Neuronal stem cell (in vitro differentiated cells): ENCODE results near the gene ZDHHC24.

Experiments
- DNase-seq: peaks from one replicate; pipeline ENCODE4 v3.0.0-alpha.2; 2013; ENCODE audit warnings: low spot score
- H2AFZ ChIP-seq: one replicate; pipeline ENCODE4 v1.6.1; 2013; ENCODE audit warnings: mild to moderate bottlenecking, low read length, inconsistent platforms
- H2AK5ac ChIP-seq: 2 replicates; pipeline ENCODE4 v1.6.1; 2013; ENCODE audit warnings: low read depth, mild to moderate bottlenecking, inconsistent platforms, low read length, moderate library complexity, mixed read lengths
- H2BK120ac ChIP-seq: 2 replicates; pipeline ENCODE4 v1.6.1; 2013; ENCODE audit warnings: low read depth, mild to moderate bottlenecking, inconsistent platforms, low read length, moderate library complexity, mixed read lengths
- H2BK12ac ChIP-seq: one replicate; pipeline ENCODE4 v1.6.1; 2013; ENCODE audit warnings: low read length, inconsistent platforms
- H2BK15ac ChIP-seq: 2 replicates; pipeline ENCODE4 v1.6.1; 2013; ENCODE audit warnings: mild to moderate bottlenecking, low read length, inconsistent platforms, mixed read lengths
- H2BK5ac ChIP-seq: one replicate; pipeline ENCODE4 v1.6.1; 2013; ENCODE audit warnings: inconsistent platforms, mild to moderate bottlenecking, low read length, moderate library complexity
- H3K14ac ChIP-seq: one replicate; pipeline ENCODE4 v1.6.1; 2013; ENCODE audit warnings: low read length, inconsistent platforms
- H3K18ac ChIP-seq: 2 replicates; pipeline ENCODE4 v1.6.1; 2013; ENCODE audit warnings: low read length, inconsistent platforms
- H3K23ac ChIP-seq: 2 replicates; pipeline ENCODE4 v1.6.1; 2013; ENCODE audit warnings: low read depth, mild to moderate bottlenecking, mixed read lengths, low read length, inconsistent platforms; ENCODE audit not compliant: poor library complexity
- H3K27ac ChIP-seq: replicated peaks from 3 replicates; pipeline ENCODE4 v1.5.1; 2013; ENCODE audit warnings: low read length, inconsistent platforms
- H3K27me3 ChIP-seq, 3 experiments: 2 replicates each; pipeline ENCODE4 v1.6.1; 2013; ENCODE audit warnings: low read length in 3 of 3, mild to moderate bottlenecking in 2 of 3, inconsistent platforms in 1 of 3, low read depth in 1 of 3, mixed read lengths in 1 of 3, moderate library complexity in 1 of 3; ENCODE audit not compliant: control insufficient read depth in 3 of 3, insufficient read depth in 3 of 3
- H3K36me3 ChIP-seq, 2 donors: replicated peaks in 1 of 2; 2 replicates each; pipeline ENCODE4 v1.6.1; 2013; ENCODE audit warnings: low read length in 2 of 2; ENCODE audit not compliant: control insufficient read depth in 2 of 2, insufficient read depth in 2 of 2
- H3K4ac ChIP-seq: 2 replicates; pipeline ENCODE4 v1.6.1; 2013; ENCODE audit warnings: inconsistent platforms, mild to moderate bottlenecking, low read length, moderate library complexity
- H3K4me1 ChIP-seq, 2 donors: 1 replicate in 1 of 2; 2 replicates in 1 of 2; pipeline ENCODE4 v1.6.1; 2013; ENCODE audit warnings: low read length in 2 of 2, low read depth in 1 of 2; ENCODE audit not compliant: control insufficient read depth in 2 of 2, insufficient read depth in 1 of 2
- H3K4me2 ChIP-seq: one replicate; pipeline ENCODE4 v1.6.1; 2013; ENCODE audit warnings: mild to moderate bottlenecking, low read length, inconsistent platforms; ENCODE audit not compliant: insufficient read depth, poor library complexity, severe bottlenecking
- H3K4me3 ChIP-seq, 2 donors: 2 replicates each; pipeline ENCODE4 v1.5.1; 2013; ENCODE audit warnings: low read length in 2 of 2, mild to moderate bottlenecking in 2 of 2, inconsistent platforms in 1 of 2, moderate library complexity in 1 of 2
- H3K79me1 ChIP-seq: one replicate; pipeline ENCODE4 v1.6.1; 2013; ENCODE audit warnings: low read depth, mild to moderate bottlenecking, inconsistent platforms, low read length, moderate library complexity
- H3K9ac ChIP-seq: one replicate; pipeline ENCODE4 v1.6.1; 2013; ENCODE audit warnings: mild to moderate bottlenecking, low read depth, low read length, inconsistent platforms; ENCODE audit not compliant: poor library complexity
- H3K9me3 ChIP-seq, 2 donors: replicated peaks in 1 of 2; 2 replicates each; pipeline versions ENCODE3 to v1.6.1; 2013; ENCODE audit warnings: low read length in 2 of 2, mild to moderate bottlenecking in 2 of 2, inconsistent platforms in 1 of 2, low read depth in 1 of 2, mixed read lengths in 1 of 2, moderate library complexity in 1 of 2; ENCODE audit not compliant: control insufficient read depth in 2 of 2, insufficient read depth in 1 of 2
- H4K8ac ChIP-seq: one replicate; pipeline ENCODE4 v1.6.1; 2013; ENCODE audit warnings: low read depth, mild to moderate bottlenecking, inconsistent platforms, low read length, moderate library complexity
- H4K91ac ChIP-seq: one replicate; pipeline ENCODE4 v1.6.1; 2013; ENCODE audit warnings: low read length, low read depth, mild to moderate bottlenecking, inconsistent platforms; ENCODE audit not compliant: poor library complexity
- WGBS, 2 donors: extraction: QIAGEN DNeasy Blood & Tissue Kit; methylation state at CpG; one replicate each; pipeline ENCODE4 v1.1.7; 2013; ENCODE audit warnings: missing lambda C conversion rate in 2 of 2, mixed read lengths in 1 of 2; ENCODE audit not compliant: insufficient read length in 2 of 2, insufficient replicate concordance in 1 of 2; ENCODE audit errors: extremely low coverage in 2 of 2; 5-methylcytosine and 5-hydroxymethylcytosine counted together

The ZDHHC24 gene

GRCh38 chr11:66473167-66473566 is 72.7 kb downstream of the ZDHHC24 start:
- Histone ChIP-seq H2BK120ac (no peak overlapping the region), H3K36me3 (peaks cover 26 to 72% of the 10 kb centered on the region in 2 donors), H3K14ac (no peak overlapping the region), H2BK15ac (no peak overlapping the region), H2AK5ac (no peak overlapping the region), H3K9ac (no peak overlapping the region), H4K8ac (no peak overlapping the region), H3K4me1 (peaks cover 12 to 16% of the 10 kb centered on the region in 2 donors), H3K18ac (no peak overlapping the region), H2BK5ac (no peak overlapping the region), H3K4me2 (no peak overlapping the region), H3K27ac (no peak overlapping the region), H2AFZ (no peak overlapping the region), H2BK12ac (no peak overlapping the region), H3K4ac (no peak overlapping the region), H3K4me3 (no peak overlapping the region), H3K27me3 (no peaks in the 10 kb centered on the region), H4K91ac (no peak overlapping the region), H3K79me1 (no peaks in the 10 kb centered on the region), H3K9me3 (no peaks in the 10 kb centered on the region), H3K23ac (no peak overlapping the region)
- DNase-seq: no peak
- WGBS, 2 donors: no CpG with 5 or more reads among the region's 11 CpGs

DNA sequence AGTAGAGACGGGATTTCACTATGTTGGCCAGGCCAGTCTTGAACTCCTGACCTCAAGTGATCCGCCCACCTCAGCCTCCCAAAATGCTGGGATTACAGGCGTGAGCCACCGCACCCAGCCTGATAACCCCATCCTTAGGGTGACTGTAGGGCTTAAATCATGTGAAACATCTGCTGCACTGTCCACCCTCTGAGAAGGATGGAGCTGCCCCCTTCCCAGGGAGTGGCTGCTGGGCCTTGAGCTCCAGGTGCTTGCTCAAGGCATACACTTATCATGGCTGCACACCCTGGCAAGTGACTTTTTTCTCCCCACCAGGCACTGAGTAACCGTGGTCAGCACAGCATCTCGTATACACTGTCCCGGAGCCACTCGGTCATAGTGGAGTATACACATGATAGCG is 73.8 kb downstream of the ZDHHC24 start:
- Histone ChIP-seq H2BK12ac (no peak overlapping the region), H3K79me1 (no peaks in the 10 kb centered on the region), H3K14ac (no peak overlapping the region), H3K4ac (no peak overlapping the region), H2BK120ac (no peak overlapping the region), H3K4me1 (peaks cover 16 to 26% of the 10 kb centered on the region in 2 donors), H3K27ac (no peak overlapping the region), H2BK5ac (no peak overlapping the region), H3K9me3 (no peaks in the 10 kb centered on the region), H3K18ac (no peak overlapping the region), H2AFZ (no peak overlapping the region), H3K4me3 (peak overlapping the region in 1 of 2 donors; percentile 10), H4K8ac (no peak overlapping the region), H2AK5ac (no peak overlapping the region), H3K4me2 (no peak overlapping the region), H2BK15ac (no peak overlapping the region), H3K9ac (no peak overlapping the region), H3K36me3 (peaks cover 26 to 69% of the 10 kb centered on the region in 2 donors), H3K27me3 (no peaks in the 10 kb centered on the region), H4K91ac (no peak overlapping the region), H3K23ac (no peak overlapping the region)
- DNase-seq: no peak
- WGBS, 2 donors: no CpG with 5 or more reads among the region's 9 CpGs

DNA sequence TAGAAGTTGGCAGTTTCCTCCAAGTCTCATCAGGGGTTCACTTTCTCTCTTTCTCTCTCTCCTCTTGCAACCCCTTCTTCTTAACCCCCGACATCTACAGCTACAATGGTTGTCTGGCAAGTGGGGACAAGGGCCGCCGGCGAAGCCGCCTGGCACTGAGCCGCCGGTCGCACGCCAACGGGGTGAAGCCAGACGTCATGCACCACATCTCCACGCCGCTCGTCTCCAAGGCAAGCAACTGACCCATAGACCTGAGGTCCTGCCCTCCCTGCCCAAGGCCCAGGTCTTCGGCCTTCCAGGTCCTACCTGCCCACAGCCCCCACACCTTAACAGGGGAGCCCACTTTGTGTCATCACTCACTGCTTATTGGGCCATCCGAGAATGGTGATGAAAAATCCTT is 74.7 kb downstream of the ZDHHC24 start:
- Histone ChIP-seq H4K91ac (no peak overlapping the region), H4K8ac (no peak overlapping the region), H3K14ac (no peak overlapping the region), H3K9ac (no peak overlapping the region), H3K27me3 (no peaks in the 10 kb centered on the region), H2AK5ac (no peak overlapping the region), H3K9me3 (no peaks in the 10 kb centered on the region), H3K36me3 (peaks cover 26 to 64% of the 10 kb centered on the region in 2 donors), H2BK5ac (no peak overlapping the region), H2BK15ac (no peak overlapping the region), H3K4me1 (peaks cover 10 to 26% of the 10 kb centered on the region in 2 donors), H3K27ac (no peak overlapping the region), H3K18ac (no peak overlapping the region), H2BK120ac (no peak overlapping the region), H3K4me3 (no peak overlapping the region), H2BK12ac (no peak overlapping the region), H2AFZ (no peak overlapping the region), H3K23ac (no peak overlapping the region), H3K79me1 (no peaks in the 10 kb centered on the region), H3K4ac (no peak overlapping the region), H3K4me2 (no peak overlapping the region)
- DNase-seq: no peak
- WGBS, 2 donors: no CpG with 5 or more reads among the region's 16 CpGs
